ENCODE results near the gene SCN3B.
"Not testable (repeated sequence)": the region's sequence is repeated elsewhere in the genome, so short reads cannot be mapped to it uniquely, and the experiment has no call there.

SCN3B gene

DNA sequence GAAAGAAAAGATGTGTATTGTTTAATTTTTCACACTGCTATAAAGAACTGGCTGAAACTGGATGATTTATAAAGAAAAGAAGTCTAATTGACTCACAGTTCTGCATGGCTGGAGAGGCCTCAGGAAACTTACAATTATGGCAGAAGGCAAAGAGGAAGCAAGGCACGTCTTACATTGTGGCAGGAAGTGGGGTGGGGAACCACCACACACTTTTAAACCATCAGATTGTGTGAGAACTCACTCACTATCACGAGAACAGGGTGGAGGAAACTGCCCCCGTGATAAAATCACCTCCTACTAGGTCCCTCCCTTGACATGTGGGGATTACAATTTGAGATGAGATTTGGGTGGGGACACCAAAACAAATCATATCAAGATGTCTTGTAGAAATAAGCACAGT lies 5.5 kb upstream of the SCN3B start:
- CTCF ChIA-PET; H3K27ac ChIP-seq (ENCODE audit: insufficient read depth in 1 of 2, low read depth in 1 of 2, low read length in 2 of 2, poor library complexity in 1 of 2, severe bottlenecking in 2 of 2); POLR2A ChIA-PET: not testable (repeated sequence)

DNA sequence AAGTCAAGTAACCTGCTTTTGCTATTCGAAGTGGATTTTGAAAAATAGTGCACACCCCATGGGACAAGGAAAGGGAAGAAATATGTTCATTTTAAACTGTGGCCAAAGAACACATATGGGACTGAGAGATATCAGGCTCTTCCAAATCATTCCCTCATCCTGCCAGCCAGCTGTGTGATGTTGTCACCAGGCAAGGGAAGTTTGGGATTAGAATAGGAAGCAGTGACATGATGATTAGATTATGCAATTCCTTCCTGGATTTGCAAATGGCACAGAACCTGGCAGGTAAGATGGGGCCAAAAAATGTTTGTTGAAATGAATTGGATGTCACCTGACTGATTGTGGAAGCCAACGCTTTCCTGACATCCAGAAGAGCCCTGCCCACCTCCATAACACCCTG lies 4.9 kb upstream of the SCN3B start:
- peaks cover 0 to 9% (median 6%) of the 10 kb centered on the region in 4 experiments for H3K4me1 ChIP-seq (ENCODE audit: control extremely low read depth in 1 of 4, control insufficient read depth in 4 of 4, insufficient read depth in 4 of 4, low read length in 3 of 4)
- DNase-seq: no peak
- ChIA-PET POLR2A (no interaction called here), CTCF (no interaction called here)
- H3K27ac ChIP-seq (ENCODE audit: insufficient read depth in 1 of 2, low read depth in 1 of 2, low read length in 2 of 2, poor library complexity in 1 of 2, severe bottlenecking in 2 of 2): no peak overlapping the region
- no peak overlapping the region for H3K4me3 ChIP-seq (ENCODE audit: control insufficient read depth in 1 of 7, extremely low read depth in 1 of 7, insufficient read depth in 4 of 7, low read depth in 2 of 7, low read length in 6 of 7)
- peaks cover 0 to 5% (median 2%) of the 10 kb centered on the region in 5 experiments for H3K9me3 ChIP-seq (ENCODE audit: control extremely low read depth in 1 of 5, control insufficient read depth in 4 of 5, insufficient read depth in 2 of 5, low read depth in 1 of 5, low read length in 4 of 5)
- no peaks in the 10 kb centered on the region for H3K36me3 ChIP-seq (ENCODE audit: control insufficient read depth in 4 of 4, insufficient read depth in 4 of 4, low read length in 3 of 4)
- H3K27me3 ChIP-seq (replicated peaks in 2 of 5; ENCODE audit: control insufficient read depth in 4 of 5, insufficient read depth in 5 of 5, low read length in 4 of 5): peaks cover 0 to 17% (median 7%) of the 10 kb centered on the region in 5 experiments
- WGBS (ENCODE audit: insufficient coverage): 67% methylated on average over 1 of the region's 2 CpGs

More for the DNA sequence above, 5.5 kb upstream of the SCN3B start:
- peaks cover 0 to 10% (median 7%) of the 10 kb centered on the region in 5 experiments for H3K27me3 ChIP-seq (replicated peaks in 2 of 5; ENCODE audit: control insufficient read depth in 4 of 5, insufficient read depth in 5 of 5, low read length in 4 of 5)
- DNase-seq: peak in 2 of 3 donors; percentile 72 to 80
- WGBS (ENCODE audit: insufficient coverage): no CpG with 5 or more reads among the region's 3 CpGs
- not testable (repeated sequence) for H3K36me3 ChIP-seq (ENCODE audit: control insufficient read depth in 4 of 4, insufficient read depth in 4 of 4, low read length in 3 of 4); H3K9me3 ChIP-seq (ENCODE audit: control extremely low read depth in 1 of 5, control insufficient read depth in 4 of 5, insufficient read depth in 2 of 5, low read depth in 1 of 5, low read length in 4 of 5); H3K4me1 ChIP-seq (ENCODE audit: control extremely low read depth in 1 of 4, control insufficient read depth in 4 of 4, insufficient read depth in 4 of 4, low read length in 3 of 4); H3K4me3 ChIP-seq (ENCODE audit: control insufficient read depth in 1 of 7, extremely low read depth in 1 of 7, insufficient read depth in 4 of 7, low read depth in 2 of 7, low read length in 6 of 7)

DNA sequence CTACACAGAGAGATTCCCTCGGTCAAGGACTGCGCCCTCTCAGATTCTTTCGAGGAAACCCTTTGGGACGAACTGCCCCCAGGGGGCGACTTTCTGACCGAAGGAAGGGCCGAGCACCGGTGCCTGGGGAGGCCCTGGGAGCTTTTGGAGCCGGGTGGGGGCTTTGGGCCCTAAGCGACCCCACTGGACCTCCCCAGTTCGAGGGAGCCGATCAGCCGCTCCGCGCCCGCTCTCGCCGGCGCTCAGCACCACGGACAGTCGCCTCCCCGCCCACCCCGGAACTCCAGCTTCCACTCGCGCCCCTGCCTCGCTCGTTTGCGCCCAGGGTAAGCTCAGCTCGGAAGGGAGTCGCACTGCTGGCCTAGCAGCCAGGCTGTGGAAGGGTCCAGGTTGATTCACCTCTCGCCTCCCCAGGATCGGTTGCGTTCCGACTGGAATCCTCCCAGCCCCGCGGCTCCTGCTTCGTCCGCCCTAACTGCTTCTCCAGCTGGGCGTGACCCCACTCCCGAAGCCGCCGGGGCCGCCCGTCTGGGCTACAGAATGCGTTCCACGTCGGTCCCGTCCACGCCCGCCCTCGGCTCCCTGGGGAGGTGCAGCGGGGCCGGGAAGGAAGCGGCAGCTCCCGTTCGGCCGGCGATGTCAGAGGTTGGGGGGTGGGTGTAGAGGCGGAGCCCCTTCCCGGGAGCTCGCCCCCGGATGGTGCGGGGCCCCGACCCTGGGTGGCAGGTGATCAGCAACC lies 428 bp downstream of the SCN3B start:
- WGBS (ENCODE audit: insufficient coverage): 1% methylated on average over 55 of the region's 64 CpGs
- Histone ChIP-seq H3K9me3 (ENCODE audit: control extremely low read depth in 1 of 5, control insufficient read depth in 4 of 5, insufficient read depth in 2 of 5, low read depth in 1 of 5, low read length in 4 of 5) (peaks cover 0 to 2% (median 0%) of the 10 kb centered on the region in 5 experiments), H3K4me3 (ENCODE audit: control insufficient read depth in 1 of 7, extremely low read depth in 1 of 7, insufficient read depth in 4 of 7, low read depth in 2 of 7, low read length in 6 of 7) (peak overlapping the region; percentile 13 to 80 (median 66)), H3K36me3 (ENCODE audit: control insufficient read depth in 4 of 4, insufficient read depth in 4 of 4, low read length in 3 of 4) (no peaks in the 10 kb centered on the region), H3K27me3 (replicated peaks in 2 of 5; ENCODE audit: control insufficient read depth in 4 of 5, insufficient read depth in 5 of 5, low read length in 4 of 5) (peaks cover 10 to 64% (median 30%) of the 10 kb centered on the region in 5 experiments), H3K27ac (ENCODE audit: insufficient read depth in 1 of 2, low read depth in 1 of 2, low read length in 2 of 2, poor library complexity in 1 of 2, severe bottlenecking in 2 of 2) (no peak overlapping the region), H3K4me1 (ENCODE audit: control extremely low read depth in 1 of 4, control insufficient read depth in 4 of 4, insufficient read depth in 4 of 4, low read length in 3 of 4) (peaks cover 3 to 15% (median 13%) of the 10 kb centered on the region in 4 experiments)
- ChIA-PET POLR2A (no interaction called here), CTCF (interaction anchor here (1.2 to 3.1 kb wide), 6 partner anchors 9 to 57 kb away, joined by 3 to 19 read pairs (median 4); no protein-coding TSS in a partner anchor)
- DNase-seq: peak in 2 of 3 donors; percentile 50 to 65

DNA sequence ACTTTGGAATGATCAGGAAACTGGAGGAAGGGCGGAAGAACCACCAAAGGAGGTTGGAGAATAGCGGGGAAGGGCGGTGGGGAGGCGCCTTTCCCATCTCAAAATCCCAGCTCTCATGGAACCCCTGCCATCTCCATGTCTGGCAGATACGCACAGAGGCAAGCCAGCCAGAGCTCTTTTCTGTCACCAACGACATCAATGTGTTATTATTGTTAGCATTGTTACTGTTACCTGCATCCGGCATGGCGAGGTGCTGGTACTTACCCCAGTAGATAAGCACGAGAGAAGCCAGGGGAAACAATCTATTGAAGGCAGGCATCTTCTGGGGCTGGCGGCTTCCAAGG lies 969 bp downstream of the SCN3B start:
- DNase-seq: peak in 2 of 3 donors; percentile 25 to 41
- POLR2A ChIA-PET: no interaction called here
- Histone ChIP-seq H3K27ac (ENCODE audit: insufficient read depth in 1 of 2, low read depth in 1 of 2, low read length in 2 of 2, poor library complexity in 1 of 2, severe bottlenecking in 2 of 2) (no peak overlapping the region), H3K36me3 (ENCODE audit: control insufficient read depth in 4 of 4, insufficient read depth in 4 of 4, low read length in 3 of 4) (no peaks in the 10 kb centered on the region), H3K4me3 (ENCODE audit: control insufficient read depth in 1 of 7, extremely low read depth in 1 of 7, insufficient read depth in 4 of 7, low read depth in 2 of 7, low read length in 6 of 7) (peak overlapping the region in 3 of 7 experiments; percentile 69 to 80 (median 75)), H3K4me1 (ENCODE audit: control extremely low read depth in 1 of 4, control insufficient read depth in 4 of 4, insufficient read depth in 4 of 4, low read length in 3 of 4) (peaks cover 3 to 15% (median 13%) of the 10 kb centered on the region in 4 experiments), H3K27me3 (replicated peaks in 2 of 5; ENCODE audit: control insufficient read depth in 4 of 5, insufficient read depth in 5 of 5, low read length in 4 of 5) (peaks cover 14 to 64% (median 33%) of the 10 kb centered on the region in 5 experiments), H3K9me3 (ENCODE audit: control extremely low read depth in 1 of 5, control insufficient read depth in 4 of 5, insufficient read depth in 2 of 5, low read depth in 1 of 5, low read length in 4 of 5) (peaks cover 0 to 2% (median 0%) of the 10 kb centered on the region in 5 experiments)
- 11% methylated on average over 6 of the region's 10 CpGs for WGBS (ENCODE audit: insufficient coverage)
- CTCF ChIA-PET: interaction anchor here (1.2 to 3.1 kb wide), 4 partner anchors 9 to 55 kb away, joined by 3 to 19 read pairs (median 6); no protein-coding TSS in a partner anchor

DNA sequence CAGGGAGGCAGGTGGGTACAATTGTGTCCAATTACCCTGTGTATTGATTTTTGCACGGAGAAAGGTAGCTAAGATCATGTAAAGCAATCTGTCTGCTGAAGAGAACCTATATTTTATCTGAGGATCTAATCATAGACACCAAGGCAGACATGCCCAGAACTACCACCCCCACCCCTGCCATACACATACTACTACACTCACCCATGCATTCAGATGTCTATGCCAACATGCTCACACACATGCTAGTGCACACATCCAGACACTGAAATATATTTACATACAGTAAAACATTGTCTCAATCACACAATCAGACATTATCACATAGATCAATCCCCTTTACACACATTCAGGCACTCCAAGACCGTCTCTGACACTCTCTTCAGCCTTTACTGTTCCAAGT lies 1.8 kb downstream of the SCN3B start:
- H3K27ac ChIP-seq (ENCODE audit: insufficient read depth in 1 of 2, low read depth in 1 of 2, low read length in 2 of 2, poor library complexity in 1 of 2, severe bottlenecking in 2 of 2): no peak overlapping the region
- H3K9me3 ChIP-seq (ENCODE audit: control extremely low read depth in 1 of 5, control insufficient read depth in 4 of 5, insufficient read depth in 2 of 5, low read depth in 1 of 5, low read length in 4 of 5): peaks cover 0 to 2% (median 0%) of the 10 kb centered on the region in 5 experiments
- POLR2A ChIA-PET: no interaction called here
- WGBS (ENCODE audit: insufficient coverage): 69% methylated on average over 2 of the region's 2 CpGs
- CTCF ChIA-PET: interaction anchor here (0.9 to 3.1 kb wide), 5 partner anchors 9 to 58 kb away, joined by 3 to 19 read pairs (median 5); no protein-coding TSS in a partner anchor
- H3K4me1 ChIP-seq (ENCODE audit: control extremely low read depth in 1 of 4, control insufficient read depth in 4 of 4, insufficient read depth in 4 of 4, low read length in 3 of 4): peaks cover 3 to 15% (median 13%) of the 10 kb centered on the region in 4 experiments
- no peak overlapping the region for H3K4me3 ChIP-seq (ENCODE audit: control insufficient read depth in 1 of 7, extremely low read depth in 1 of 7, insufficient read depth in 4 of 7, low read depth in 2 of 7, low read length in 6 of 7)
- H3K27me3 ChIP-seq (replicated peaks in 2 of 5; ENCODE audit: control insufficient read depth in 4 of 5, insufficient read depth in 5 of 5, low read length in 4 of 5): peaks cover 14 to 67% (median 38%) of the 10 kb centered on the region in 5 experiments
- no peak for DNase-seq
- no peaks in the 10 kb centered on the region for H3K36me3 ChIP-seq (ENCODE audit: control insufficient read depth in 4 of 4, insufficient read depth in 4 of 4, low read length in 3 of 4)

DNA sequence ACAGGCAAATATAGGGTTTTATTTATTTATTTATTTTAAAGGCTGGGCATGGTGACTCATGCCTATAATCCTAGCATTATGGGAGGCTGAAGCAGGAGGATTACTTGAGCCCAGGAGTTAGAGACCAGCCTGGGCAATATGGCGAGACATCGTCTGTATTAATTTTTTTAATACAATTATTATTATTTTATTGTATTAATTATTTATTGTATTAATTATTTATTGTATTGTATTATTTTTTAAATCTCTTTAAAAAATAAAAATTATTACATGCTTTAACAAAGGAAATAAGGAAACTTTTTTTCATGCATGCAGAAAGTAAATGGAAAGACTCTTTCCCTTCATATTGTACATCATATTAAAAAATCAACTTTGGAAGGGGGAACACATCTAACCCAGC lies 3.5 kb downstream of the SCN3B start:
- H3K4me3 ChIP-seq (ENCODE audit: control insufficient read depth in 1 of 7, extremely low read depth in 1 of 7, insufficient read depth in 4 of 7, low read depth in 2 of 7, low read length in 6 of 7): no peak overlapping the region
- ChIA-PET CTCF (interaction anchor here (0.8 kb wide), 1 partner anchor 60 kb away, joined by 3 read pairs; no protein-coding TSS in a partner anchor), POLR2A (no interaction called here)
- no peak for DNase-seq
- H3K27ac ChIP-seq (ENCODE audit: insufficient read depth in 1 of 2, low read depth in 1 of 2, low read length in 2 of 2, poor library complexity in 1 of 2, severe bottlenecking in 2 of 2): no peak overlapping the region
- WGBS (ENCODE audit: insufficient coverage): no CpG with 5 or more reads among the region's 2 CpGs
- H3K27me3 ChIP-seq (replicated peaks in 2 of 5; ENCODE audit: control insufficient read depth in 4 of 5, insufficient read depth in 5 of 5, low read length in 4 of 5): peaks cover 14 to 79% (median 38%) of the 10 kb centered on the region in 5 experiments
- no peaks in the 10 kb centered on the region for H3K36me3 ChIP-seq (ENCODE audit: control insufficient read depth in 4 of 4, insufficient read depth in 4 of 4, low read length in 3 of 4)
- no peaks in the 10 kb centered on the region for H3K9me3 ChIP-seq (ENCODE audit: control extremely low read depth in 1 of 5, control insufficient read depth in 4 of 5, insufficient read depth in 2 of 5, low read depth in 1 of 5, low read length in 4 of 5)
- peaks cover 3 to 15% (median 13%) of the 10 kb centered on the region in 4 experiments for H3K4me1 ChIP-seq (ENCODE audit: control extremely low read depth in 1 of 4, control insufficient read depth in 4 of 4, insufficient read depth in 4 of 4, low read length in 3 of 4)
